Osteocyte (in vitro differentiated cells): ENCODE results near the gene PLAAT4. TPM values are rescaled to one million over a fixed set of nuclear protein-coding genes. Genes with fewer than 3 reads are reported as not detected.

Experiments
- DNase-seq: peaks from one replicate; pipeline ENCODE4 v3.0.0; 2021; ENCODE audit warnings: mixed read lengths; ENCODE audit not compliant: unreplicated experiment; ENCODE audit errors: extremely low spot score
- H3K27ac Mint-ChIP-seq: one replicate; pipeline ENCODE4 v1.8.0; 2021; ENCODE audit warnings: mild to moderate bottlenecking, mixed read lengths; ENCODE audit not compliant: unreplicated experiment
- H3K27me3 Mint-ChIP-seq: one replicate; pipeline ENCODE4 v1.8.0; 2021; ENCODE audit warnings: mixed read lengths; ENCODE audit not compliant: unreplicated experiment
- H3K36me3 Mint-ChIP-seq: one replicate; pipeline ENCODE4 v1.8.0; 2021; ENCODE audit warnings: mixed read lengths; ENCODE audit not compliant: unreplicated experiment
- H3K4me1 Mint-ChIP-seq: one replicate; pipeline ENCODE4 v1.8.0; 2021; ENCODE audit warnings: mixed read lengths; ENCODE audit not compliant: unreplicated experiment
- H3K4me3 Mint-ChIP-seq: one replicate; pipeline ENCODE4 v1.8.0; 2021; ENCODE audit warnings: mild to moderate bottlenecking, moderate library complexity, mixed read lengths; ENCODE audit not compliant: unreplicated experiment
- H3K9me3 Mint-ChIP-seq: one replicate; pipeline ENCODE4 v1.8.0; 2021; ENCODE audit warnings: mixed read lengths; ENCODE audit not compliant: unreplicated experiment
- total RNA-seq: library from RNA; stranded (reverse); gene quantifications from 2 replicates; pipeline ENCODE4 v1.2.1, GENCODE V29; 2021
- TF ChIP-seq, protein P1 (sequence below): fragments of 200-600 bp; sonication (generic); IDR thresholded peaks from 2 replicates; pipeline ENCODE4 v1.5.0; 2021; ENCODE audit warnings: antibody characterized with exemption, mild to moderate bottlenecking, moderate library complexity

PLAAT4 gene
- total RNA-seq, 1 donor from 2014 or later: 8.5 TPM

DNA sequence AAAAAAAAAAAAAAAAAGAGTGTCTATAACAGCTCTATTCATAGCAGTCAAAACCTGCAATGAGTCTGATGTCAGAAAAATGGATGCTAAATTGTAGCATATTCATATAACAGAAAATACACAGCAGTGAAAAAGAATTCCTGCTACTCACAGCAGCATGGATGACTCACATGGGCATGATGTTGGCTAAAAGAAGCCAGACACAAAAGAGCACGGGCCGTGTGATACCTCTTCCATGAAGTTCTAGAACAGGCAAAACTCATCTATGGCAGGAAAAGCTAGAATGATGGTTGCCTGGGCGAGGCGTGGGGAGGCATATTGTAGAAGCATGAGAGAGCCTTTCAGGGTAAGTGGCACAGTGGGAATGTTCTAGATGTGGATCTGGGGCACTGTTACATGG, 58.7 kb downstream of the PLAAT4 start:
- Mint-ChIP-seq H3K27ac (no peak overlapping the region), H3K9me3 (no peaks in the 10 kb centered on the region), H3K27me3 (no peaks in the 10 kb centered on the region), H3K36me3 (peaks cover 4% of the 10 kb centered on the region), H3K4me3 (no peak overlapping the region), H3K4me1 (no peaks in the 10 kb centered on the region)
- TF ChIP-seq, protein P1, sequence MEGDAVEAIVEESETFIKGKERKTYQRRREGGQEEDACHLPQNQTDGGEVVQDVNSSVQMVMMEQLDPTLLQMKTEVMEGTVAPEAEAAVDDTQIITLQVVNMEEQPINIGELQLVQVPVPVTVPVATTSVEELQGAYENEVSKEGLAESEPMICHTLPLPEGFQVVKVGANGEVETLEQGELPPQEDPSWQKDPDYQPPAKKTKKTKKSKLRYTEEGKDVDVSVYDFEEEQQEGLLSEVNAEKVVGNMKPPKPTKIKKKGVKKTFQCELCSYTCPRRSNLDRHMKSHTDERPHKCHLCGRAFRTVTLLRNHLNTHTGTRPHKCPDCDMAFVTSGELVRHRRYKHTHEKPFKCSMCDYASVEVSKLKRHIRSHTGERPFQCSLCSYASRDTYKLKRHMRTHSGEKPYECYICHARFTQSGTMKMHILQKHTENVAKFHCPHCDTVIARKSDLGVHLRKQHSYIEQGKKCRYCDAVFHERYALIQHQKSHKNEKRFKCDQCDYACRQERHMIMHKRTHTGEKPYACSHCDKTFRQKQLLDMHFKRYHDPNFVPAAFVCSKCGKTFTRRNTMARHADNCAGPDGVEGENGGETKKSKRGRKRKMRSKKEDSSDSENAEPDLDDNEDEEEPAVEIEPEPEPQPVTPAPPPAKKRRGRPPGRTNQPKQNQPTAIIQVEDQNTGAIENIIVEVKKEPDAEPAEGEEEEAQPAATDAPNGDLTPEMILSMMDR: no peak
- DNase-seq: no peak

Other genes starting within 250 kb of the PLAAT4 start
- gene SLC22A9, start 167.0 kb upstream of the PLAAT4 start, total RNA-seq: not detected in 2 replicates
- not detected in 2 replicates for gene PLAAT5, start 45.6 kb upstream of the PLAAT4 start, total RNA-seq
- not detected in 2 replicates for gene LGALS12, start 30.7 kb upstream of the PLAAT4 start, total RNA-seq
- not detected in 2 replicates for gene PLAAT2, start 26.6 kb downstream of the PLAAT4 start, total RNA-seq
- 19.0 and 20.0 TPM in 2 replicates for gene PLAAT3, start 77.6 kb downstream of the PLAAT4 start, total RNA-seq
- 96.9 and 107 TPM in 2 replicates for gene ATL3, start 134.6 kb downstream of the PLAAT4 start, total RNA-seq
- gene RTN3, start 144.7 kb downstream of the PLAAT4 start, total RNA-seq: 109 and 117 TPM in 2 replicates
- gene ZFTA, start 232.0 kb downstream of the PLAAT4 start, total RNA-seq: 32.1 and 34.3 TPM in 2 replicates